SK-N-SH treated with all-trans-retinoic acid at 6 μM for 48 hours (cell line): ENCODE measurements around the gene PKNOX2.

Source experiments
- ATAC-seq: fragments of 200-7000 bp; cut with Tn5 transposase; 3 replicates; pipeline ENCODE4 v1.9.1; 2020; ENCODE audit warnings: mild to moderate bottlenecking, moderate library complexity
- ARNTL ChIP-seq: fragments of 450-650 bp; formaldehyde crosslinking; IDR thresholded peaks from 2 replicates; pipeline ENCODE4 v1.5.0; 2020; ENCODE audit warnings: low read depth, mild to moderate bottlenecking, moderate library complexity, borderline replicate concordance
- BACH2 ChIP-seq: fragments of 250-450 bp; sonication (Bioruptor Pico); IDR thresholded peaks from 2 replicates; pipeline ENCODE4 v1.9.0; 2021; ENCODE audit warnings: mild to moderate bottlenecking, borderline replicate concordance
- CSDC2 ChIP-seq: fragments of 250-450 bp; sonication (Bioruptor Pico); IDR thresholded peaks from 2 replicates; pipeline ENCODE4 v1.5.0; 2020; ENCODE audit warnings: mild to moderate bottlenecking, moderate library complexity
- ESRRG ChIP-seq: fragments of 250-450 bp; sonication (Bioruptor Pico); IDR thresholded peaks from 2 replicates; pipeline ENCODE4 v1.6.1; 2021; ENCODE audit warnings: mild to moderate bottlenecking
- GLIS3 ChIP-seq: fragments of 250-450 bp; sonication (Bioruptor Pico); IDR thresholded peaks from 2 replicates; pipeline ENCODE4 v1.5.0; 2020; ENCODE audit warnings: mild to moderate bottlenecking, moderate library complexity
- ISL1 ChIP-seq: fragments of 250-450 bp; sonication (Bioruptor Pico); IDR thresholded peaks from 2 replicates; pipeline ENCODE4 v2.1.2; 2022; ENCODE audit warnings: mild to moderate bottlenecking, moderate library complexity
- OSR1 ChIP-seq: fragments of 250-450 bp; sonication (Bioruptor Pico); IDR thresholded peaks from 2 replicates; pipeline ENCODE4 v1.8.0; 2022; ENCODE audit warnings: moderate library complexity, mild to moderate bottlenecking, inconsistent platforms
- PPARA ChIP-seq: fragments of 250-450 bp; sonication (Bioruptor Pico); IDR thresholded peaks from 2 replicates; pipeline ENCODE4 v1.5.0; 2020; ENCODE audit warnings: mild to moderate bottlenecking, borderline replicate concordance
- RARB ChIP-seq: fragments of 250-450 bp; sonication (Bioruptor Pico); IDR thresholded peaks from 2 replicates; pipeline ENCODE4 v1.8.0; 2021; ENCODE audit warnings: mild to moderate bottlenecking, moderate library complexity
- SNAI2 ChIP-seq: fragments of 250-450 bp; sonication (Bioruptor Pico); IDR thresholded peaks from 2 replicates; pipeline ENCODE4 v1.5.0; 2020; ENCODE audit warnings: mild to moderate bottlenecking, moderate library complexity
- TCF4 ChIP-seq: fragments of 250-450 bp; sonication (Bioruptor Pico); IDR thresholded peaks from 2 replicates; pipeline ENCODE4 v1.8.0; 2021; ENCODE audit warnings: mild to moderate bottlenecking, moderate library complexity, borderline replicate concordance
- TOX ChIP-seq: fragments of 250-450 bp; sonication (Bioruptor Pico); IDR thresholded peaks from 2 replicates; pipeline ENCODE4 v1.8.0; 2021; ENCODE audit warnings: mild to moderate bottlenecking, moderate library complexity, borderline replicate concordance
- ZC3H10 ChIP-seq: fragments of 250-450 bp; sonication (Bioruptor Pico); IDR thresholded peaks from 2 replicates; pipeline ENCODE4 v1.5.1; 2021; ENCODE audit warnings: mild to moderate bottlenecking, moderate library complexity
- ZFP3 ChIP-seq: fragments of 250-450 bp; sonication (Bioruptor Pico); IDR thresholded peaks from 2 replicates; pipeline ENCODE4 v1.5.0; 2020; ENCODE audit warnings: mild to moderate bottlenecking, moderate library complexity
- ZFP30 ChIP-seq: fragments of 450-650 bp; formaldehyde crosslinking; IDR thresholded peaks from 2 replicates; pipeline ENCODE4 v1.5.0; 2022; ENCODE audit warnings: mild to moderate bottlenecking, moderate library complexity
- ZNF565 ChIP-seq: fragments of 450-650 bp; formaldehyde crosslinking; conservative IDR thresholded peaks from 2 replicates; pipeline ENCODE4 v1.5.0; 2020; ENCODE audit warnings: low read depth, mild to moderate bottlenecking, moderate library complexity
- ZNF70 ChIP-seq: fragments of 450-650 bp; formaldehyde crosslinking; IDR thresholded peaks from 2 replicates; pipeline ENCODE4 v1.5.0; 2020; ENCODE audit warnings: mild to moderate bottlenecking, moderate library complexity
- ZNF8 ChIP-seq: fragments of 450-650 bp; formaldehyde crosslinking; IDR thresholded peaks from 2 replicates; pipeline ENCODE4 v1.5.0; 2020; ENCODE audit warnings: mild to moderate bottlenecking, moderate library complexity
- TF ChIP-seq, protein P1 (sequence below): fragments of 250-450 bp; sonication (Bioruptor Pico); IDR thresholded peaks from 2 replicates; pipeline ENCODE4 v1.8.0; 2021; ENCODE audit warnings: low read depth, mild to moderate bottlenecking, moderate library complexity, borderline replicate concordance
- TF ChIP-seq, protein P2 (sequence below): fragments of 250-450 bp; sonication (Bioruptor Pico); IDR thresholded peaks from 2 replicates; pipeline ENCODE4 v1.5.1; 2020; ENCODE audit warnings: low read depth, mild to moderate bottlenecking, moderate library complexity
- TF ChIP-seq, protein P3 (sequence below): fragments of 250-450 bp; sonication (Bioruptor Pico); IDR thresholded peaks from 2 replicates; pipeline ENCODE4 v1.8.0; 2020; ENCODE audit warnings: mild to moderate bottlenecking, moderate library complexity, borderline replicate concordance
- TF ChIP-seq, protein P4 (sequence below): fragments of 250-450 bp; sonication (Bioruptor Pico); IDR thresholded peaks from 2 replicates; pipeline ENCODE4 v1.5.0; 2020; ENCODE audit warnings: mild to moderate bottlenecking, moderate library complexity

Gene PKNOX2

DNA sequence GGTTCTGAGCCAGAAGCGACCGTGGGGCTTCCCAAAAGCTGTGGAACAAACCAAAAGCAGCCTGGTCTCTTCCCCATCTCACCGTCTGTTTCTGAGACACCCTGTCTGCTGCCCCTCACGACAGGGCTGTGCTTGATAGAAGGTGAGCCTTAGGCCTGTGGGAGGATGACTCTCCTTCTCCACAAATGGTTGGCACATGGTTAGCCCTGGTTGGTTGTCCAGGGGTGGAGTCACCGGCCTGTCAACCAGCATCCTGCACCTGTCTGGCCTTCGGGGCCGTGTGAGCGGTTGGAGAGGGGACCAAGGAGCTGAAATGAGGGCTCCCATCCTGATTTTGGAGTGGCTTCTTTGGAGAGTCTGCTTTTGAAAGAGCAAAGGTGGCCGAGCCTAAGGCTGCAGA lies 135.3 kb downstream of the PKNOX2 start:
- ATAC-seq, result no peak

DNA sequence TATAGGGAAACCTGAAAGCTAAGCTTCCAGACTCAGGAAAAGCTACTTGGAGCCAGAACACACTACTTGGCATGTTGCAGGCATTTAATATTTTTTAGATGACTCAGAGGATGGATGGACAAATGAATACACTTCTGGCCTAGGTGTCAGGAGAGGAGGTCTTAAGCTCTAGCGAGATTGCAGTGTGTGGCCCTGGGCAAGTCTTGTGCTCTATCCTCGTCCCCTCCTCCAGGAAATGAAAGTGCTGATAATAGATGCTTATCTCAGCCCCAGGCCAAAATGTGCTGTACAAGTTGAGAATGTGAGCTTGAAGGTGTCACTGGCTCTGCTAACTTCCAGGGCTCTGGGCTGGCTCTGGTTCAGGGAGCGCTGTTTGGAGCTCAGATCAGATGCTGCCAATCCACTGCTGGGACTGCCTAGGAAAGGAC lies 136.3 kb downstream of the PKNOX2 start:
- ATAC-seq, result peak; percentile 78
- TF ChIP-seq GLIS3 (CRISPR knock-in tag) (no peak), ZC3H10 (CRISPR knock-in tag) (no peak), ARNTL (CRISPR knock-in tag) (no peak), ZNF565 (CRISPR knock-in tag) (no peak), ZFP30 (CRISPR knock-in tag) (no peak), RARB (CRISPR knock-in tag) (no peak), ZNF70 (CRISPR knock-in tag) (no peak), PPARA (no peak), OSR1 (CRISPR knock-in tag) (no peak), BACH2 (CRISPR knock-in tag) (no peak), ZFP3 (no peak), ESRRG (no peak), SNAI2 (CRISPR knock-in tag) (no peak), ZNF8 (CRISPR knock-in tag) (no peak), CSDC2 (CRISPR knock-in tag) (no peak)
- TF ChIP-seq, protein P1, sequence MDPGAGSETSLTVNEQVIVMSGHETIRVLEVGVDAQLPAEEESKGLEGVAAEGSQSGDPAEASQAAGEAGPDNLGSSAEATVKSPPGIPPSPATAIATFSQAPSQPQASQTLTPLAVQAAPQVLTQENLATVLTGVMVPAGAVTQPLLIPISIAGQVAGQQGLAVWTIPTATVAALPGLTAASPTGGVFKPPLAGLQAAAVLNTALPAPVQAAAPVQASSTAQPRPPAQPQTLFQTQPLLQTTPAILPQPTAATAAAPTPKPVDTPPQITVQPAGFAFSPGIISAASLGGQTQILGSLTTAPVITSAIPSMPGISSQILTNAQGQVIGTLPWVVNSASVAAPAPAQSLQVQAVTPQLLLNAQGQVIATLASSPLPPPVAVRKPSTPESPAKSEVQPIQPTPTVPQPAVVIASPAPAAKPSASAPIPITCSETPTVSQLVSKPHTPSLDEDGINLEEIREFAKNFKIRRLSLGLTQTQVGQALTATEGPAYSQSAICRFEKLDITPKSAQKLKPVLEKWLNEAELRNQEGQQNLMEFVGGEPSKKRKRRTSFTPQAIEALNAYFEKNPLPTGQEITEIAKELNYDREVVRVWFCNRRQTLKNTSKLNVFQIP (CRISPR knock-in tag), result no peak
- TF ChIP-seq, protein P2, sequence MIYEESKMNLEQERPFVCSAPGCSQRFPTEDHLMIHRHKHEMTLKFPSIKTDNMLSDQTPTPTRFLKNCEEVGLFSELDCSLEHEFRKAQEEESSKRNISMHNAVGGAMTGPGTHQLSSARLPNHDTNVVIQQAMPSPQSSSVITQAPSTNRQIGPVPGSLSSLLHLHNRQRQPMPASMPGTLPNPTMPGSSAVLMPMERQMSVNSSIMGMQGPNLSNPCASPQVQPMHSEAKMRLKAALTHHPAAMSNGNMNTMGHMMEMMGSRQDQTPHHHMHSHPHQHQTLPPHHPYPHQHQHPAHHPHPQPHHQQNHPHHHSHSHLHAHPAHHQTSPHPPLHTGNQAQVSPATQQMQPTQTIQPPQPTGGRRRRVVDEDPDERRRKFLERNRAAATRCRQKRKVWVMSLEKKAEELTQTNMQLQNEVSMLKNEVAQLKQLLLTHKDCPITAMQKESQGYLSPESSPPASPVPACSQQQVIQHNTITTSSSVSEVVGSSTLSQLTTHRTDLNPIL (CRISPR knock-in tag), result no peak
- TF ChIP-seq, protein P3, sequence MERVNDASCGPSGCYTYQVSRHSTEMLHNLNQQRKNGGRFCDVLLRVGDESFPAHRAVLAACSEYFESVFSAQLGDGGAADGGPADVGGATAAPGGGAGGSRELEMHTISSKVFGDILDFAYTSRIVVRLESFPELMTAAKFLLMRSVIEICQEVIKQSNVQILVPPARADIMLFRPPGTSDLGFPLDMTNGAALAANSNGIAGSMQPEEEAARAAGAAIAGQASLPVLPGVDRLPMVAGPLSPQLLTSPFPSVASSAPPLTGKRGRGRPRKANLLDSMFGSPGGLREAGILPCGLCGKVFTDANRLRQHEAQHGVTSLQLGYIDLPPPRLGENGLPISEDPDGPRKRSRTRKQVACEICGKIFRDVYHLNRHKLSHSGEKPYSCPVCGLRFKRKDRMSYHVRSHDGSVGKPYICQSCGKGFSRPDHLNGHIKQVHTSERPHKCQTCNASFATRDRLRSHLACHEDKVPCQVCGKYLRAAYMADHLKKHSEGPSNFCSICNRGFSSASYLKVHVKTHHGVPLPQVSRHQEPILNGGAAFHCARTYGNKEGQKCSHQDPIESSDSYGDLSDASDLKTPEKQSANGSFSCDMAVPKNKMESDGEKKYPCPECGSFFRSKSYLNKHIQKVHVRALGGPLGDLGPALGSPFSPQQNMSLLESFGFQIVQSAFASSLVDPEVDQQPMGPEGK, result no peak
- TF ChIP-seq, protein P4, sequence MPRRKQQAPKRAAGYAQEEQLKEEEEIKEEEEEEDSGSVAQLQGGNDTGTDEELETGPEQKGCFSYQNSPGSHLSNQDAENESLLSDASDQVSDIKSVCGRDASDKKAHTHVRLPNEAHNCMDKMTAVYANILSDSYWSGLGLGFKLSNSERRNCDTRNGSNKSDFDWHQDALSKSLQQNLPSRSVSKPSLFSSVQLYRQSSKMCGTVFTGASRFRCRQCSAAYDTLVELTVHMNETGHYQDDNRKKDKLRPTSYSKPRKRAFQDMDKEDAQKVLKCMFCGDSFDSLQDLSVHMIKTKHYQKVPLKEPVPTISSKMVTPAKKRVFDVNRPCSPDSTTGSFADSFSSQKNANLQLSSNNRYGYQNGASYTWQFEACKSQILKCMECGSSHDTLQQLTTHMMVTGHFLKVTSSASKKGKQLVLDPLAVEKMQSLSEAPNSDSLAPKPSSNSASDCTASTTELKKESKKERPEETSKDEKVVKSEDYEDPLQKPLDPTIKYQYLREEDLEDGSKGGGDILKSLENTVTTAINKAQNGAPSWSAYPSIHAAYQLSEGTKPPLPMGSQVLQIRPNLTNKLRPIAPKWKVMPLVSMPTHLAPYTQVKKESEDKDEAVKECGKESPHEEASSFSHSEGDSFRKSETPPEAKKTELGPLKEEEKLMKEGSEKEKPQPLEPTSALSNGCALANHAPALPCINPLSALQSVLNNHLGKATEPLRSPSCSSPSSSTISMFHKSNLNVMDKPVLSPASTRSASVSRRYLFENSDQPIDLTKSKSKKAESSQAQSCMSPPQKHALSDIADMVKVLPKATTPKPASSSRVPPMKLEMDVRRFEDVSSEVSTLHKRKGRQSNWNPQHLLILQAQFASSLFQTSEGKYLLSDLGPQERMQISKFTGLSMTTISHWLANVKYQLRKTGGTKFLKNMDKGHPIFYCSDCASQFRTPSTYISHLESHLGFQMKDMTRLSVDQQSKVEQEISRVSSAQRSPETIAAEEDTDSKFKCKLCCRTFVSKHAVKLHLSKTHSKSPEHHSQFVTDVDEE (CRISPR knock-in tag), result no peak

More for the DNA sequence above, 135.3 kb downstream of the PKNOX2 start:
- TF ChIP-seq ZC3H10 (CRISPR knock-in tag), result no peak
- no peak for TF ChIP-seq GLIS3 (CRISPR knock-in tag)
- TF ChIP-seq, protein P2 (CRISPR knock-in tag), result no peak
- TF ChIP-seq SNAI2 (CRISPR knock-in tag), result no peak
- TF ChIP-seq ZNF8 (CRISPR knock-in tag), result no peak
- no peak for TF ChIP-seq OSR1 (CRISPR knock-in tag)
- TF ChIP-seq TCF4 (CRISPR knock-in tag), result no peak
- no peak for TF ChIP-seq ARNTL (CRISPR knock-in tag)
- TF ChIP-seq, protein P4 (CRISPR knock-in tag), result no peak
- TF ChIP-seq, protein P3, result no peak
- TF ChIP-seq TOX, result no peak
- no peak for TF ChIP-seq ZFP3
- TF ChIP-seq BACH2 (CRISPR knock-in tag), result no peak
- TF ChIP-seq RARB (CRISPR knock-in tag), result no peak
- TF ChIP-seq PPARA, result no peak
- no peak for TF ChIP-seq ISL1 (CRISPR knock-in tag)
- TF ChIP-seq, all 23 proteins: peak for 0
